Measurements from ENCODE around the gene YWHAB.
A peak's percentile ranks its signal among the peaks of the same experiment; 100 is the strongest.
"Not testable (repeated sequence)": the region's sequence is repeated elsewhere in the genome, so short reads cannot be mapped to it uniquely, and the experiment has no call there.

Gene YWHAB

GRCh38 chr20:44885392-44886265 lies at the start of gene YWHAB:
TSS of gene YWHAB (plus strand) at chr20:44885705. CDS start at chr20:44901534, 15,829 bp downstream.
- peak; percentile 97 for DNase-seq

DNA sequence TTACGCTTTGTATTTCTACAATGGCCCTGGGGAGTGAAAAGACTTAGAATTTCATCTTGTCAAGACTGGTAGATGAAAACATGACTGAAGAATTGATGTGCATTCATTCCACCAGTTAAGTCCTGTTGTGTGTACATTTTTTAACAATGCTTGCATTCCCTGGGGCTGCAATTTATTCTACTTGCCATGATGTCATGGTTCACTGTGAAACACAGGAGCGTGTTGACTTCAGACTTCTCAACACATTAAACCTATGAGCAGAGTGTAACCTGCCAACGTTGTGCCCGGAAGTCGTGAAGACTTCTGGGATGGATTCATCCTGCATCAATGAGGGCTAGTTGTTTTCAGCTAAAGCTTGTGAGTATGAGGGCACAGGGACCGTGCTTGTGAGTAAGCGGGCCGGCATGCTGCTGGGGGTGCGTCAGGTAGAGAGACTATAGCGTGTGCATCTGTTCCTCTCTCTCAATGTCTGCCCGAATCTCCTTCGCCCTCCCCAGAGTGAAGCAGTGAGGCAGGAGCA lies 48.8 kb upstream of the YWHAB start:
- DNase-seq = no peak

DNA sequence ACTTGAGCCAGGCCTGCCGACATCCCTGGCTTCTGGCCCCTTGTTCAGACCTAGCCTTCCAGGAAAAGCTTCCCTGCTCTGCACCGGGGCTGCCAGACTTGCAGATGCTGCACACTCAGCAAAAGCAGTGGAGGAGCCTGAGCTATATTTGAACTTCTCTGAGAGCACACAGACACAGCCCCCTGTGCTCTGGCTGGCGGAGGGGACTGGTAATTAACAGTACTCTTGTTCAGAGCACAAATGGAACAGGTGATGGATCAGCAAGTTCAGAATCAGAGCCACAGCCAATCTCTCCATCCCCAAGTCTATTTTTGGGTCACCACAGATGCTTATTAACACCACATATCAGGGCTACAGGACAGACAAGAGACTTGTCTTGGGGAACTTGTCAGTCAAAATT lies 47.6 kb upstream of the YWHAB start:
- DNase-seq = no peak

- no peak for DNase-seq
Measured at GRCh38 chr20:44838521-44838920, 47.0 kb upstream of the YWHAB start.

DNA sequence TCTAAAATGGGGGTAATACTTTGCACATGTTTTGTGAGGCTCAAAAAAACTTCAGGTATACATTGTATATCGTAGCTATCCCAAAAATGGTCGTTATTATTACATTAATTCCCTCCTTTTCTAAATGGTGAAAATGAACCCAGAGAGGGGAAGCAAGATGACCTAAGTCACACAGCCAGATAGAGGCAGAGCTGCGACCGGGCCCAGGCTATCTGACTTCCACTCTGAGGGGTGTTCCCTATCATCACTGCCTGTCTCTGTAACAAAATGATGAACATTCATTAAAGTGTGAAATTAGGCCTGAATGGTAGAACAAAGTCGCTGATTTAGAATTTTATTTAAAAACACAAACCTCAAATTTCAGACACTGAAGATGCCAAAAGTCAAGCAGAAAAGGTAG lies 46.0 kb upstream of the YWHAB start:
- DNase-seq = no peak

DNA sequence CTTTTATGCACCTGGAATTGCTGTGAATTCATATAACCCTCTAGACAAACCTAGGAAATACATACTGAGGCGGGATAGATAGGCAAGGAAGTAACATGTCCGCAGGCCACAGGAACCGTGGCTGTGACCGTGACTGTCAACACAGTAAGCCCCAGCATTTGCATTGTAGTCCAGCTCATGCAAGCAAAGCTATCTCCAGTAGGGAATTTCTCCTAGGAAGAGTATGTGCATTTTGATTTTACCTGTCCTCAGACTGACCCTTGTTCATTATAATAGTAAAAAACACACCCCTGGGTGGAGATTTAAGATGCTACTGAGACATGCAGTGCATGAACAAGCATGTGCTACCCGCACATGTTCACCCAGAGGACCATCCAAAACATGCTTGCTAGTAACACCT lies 44.7 kb upstream of the YWHAB start:
- DNase-seq = no peak

- DNase-seq = no peak
Measured at GRCh38 chr20:44841955-44842354, 43.5 kb upstream of the YWHAB start.

- no peak for DNase-seq
Measured at GRCh38 chr20:44843876-44844275, 41.6 kb upstream of the YWHAB start.

- DNase-seq = no peak
Measured at GRCh38 chr20:44848254-44849015, 37.1 kb upstream of the YWHAB start.

- no peak for DNase-seq
Measured at GRCh38 chr20:44849703-44850102, 35.8 kb upstream of the YWHAB start.

DNA sequence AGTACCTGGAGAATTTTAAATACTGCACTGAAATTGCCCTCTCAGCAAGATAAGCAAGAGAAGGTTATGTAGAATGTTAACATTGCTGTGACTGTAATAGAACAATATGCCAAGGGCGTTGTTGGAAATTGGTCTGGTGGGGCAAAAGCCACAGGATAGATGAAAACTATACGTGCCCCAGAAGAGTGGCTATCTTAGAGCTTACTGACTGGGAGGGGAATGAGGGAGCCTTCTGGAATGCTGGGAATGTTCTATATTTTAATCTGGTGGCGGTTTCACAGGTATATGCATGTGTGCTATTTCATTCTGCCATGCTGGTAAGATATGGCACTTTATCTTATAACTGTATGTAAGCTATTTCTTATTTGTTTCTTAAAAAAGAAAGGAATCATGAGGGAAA lies 35.2 kb upstream of the YWHAB start:
- no peak for DNase-seq

DNA sequence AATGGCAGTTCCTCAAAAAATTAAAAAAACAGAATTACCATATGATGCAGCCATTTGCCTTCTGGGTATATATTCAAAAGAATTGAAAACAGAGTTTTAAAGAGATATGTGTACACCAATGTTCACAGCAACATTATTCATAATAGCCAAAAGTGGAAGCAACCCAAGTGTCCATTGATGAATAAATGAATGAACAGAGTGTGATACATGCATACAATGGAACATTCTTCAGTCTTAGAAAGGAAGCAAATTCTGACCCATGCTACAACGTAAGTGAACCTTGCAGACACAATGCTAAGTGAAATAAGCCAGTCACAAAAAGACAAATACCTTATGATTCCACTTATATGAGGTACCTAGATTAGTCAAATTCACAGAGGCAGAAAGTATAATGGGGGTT lies 34.7 kb upstream of the YWHAB start:
- DNase-seq = no peak

DNA sequence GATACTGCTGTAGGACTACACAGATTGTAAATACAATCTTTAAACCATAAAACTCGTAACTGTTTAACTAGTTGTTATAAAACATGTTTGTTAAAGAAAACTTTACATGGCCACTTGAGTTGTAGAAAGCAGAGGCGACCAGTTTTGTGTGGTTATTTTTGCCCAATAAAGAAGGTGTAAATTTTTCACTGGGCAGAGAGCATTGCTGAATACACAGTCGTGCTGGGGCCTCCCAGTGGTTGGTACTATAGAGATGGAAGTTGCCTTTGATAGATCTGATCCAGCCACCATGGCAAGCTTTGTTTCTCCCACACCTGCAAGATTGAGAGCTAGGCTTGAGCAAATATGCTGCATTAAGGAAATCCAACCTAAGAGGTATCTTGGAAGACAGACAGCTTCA lies 34.0 kb upstream of the YWHAB start:
- no peak for DNase-seq

GRCh38 chr20:44856442-44856841 lies 29.1 kb upstream of the YWHAB start:
- DNase-seq = no peak

DNA sequence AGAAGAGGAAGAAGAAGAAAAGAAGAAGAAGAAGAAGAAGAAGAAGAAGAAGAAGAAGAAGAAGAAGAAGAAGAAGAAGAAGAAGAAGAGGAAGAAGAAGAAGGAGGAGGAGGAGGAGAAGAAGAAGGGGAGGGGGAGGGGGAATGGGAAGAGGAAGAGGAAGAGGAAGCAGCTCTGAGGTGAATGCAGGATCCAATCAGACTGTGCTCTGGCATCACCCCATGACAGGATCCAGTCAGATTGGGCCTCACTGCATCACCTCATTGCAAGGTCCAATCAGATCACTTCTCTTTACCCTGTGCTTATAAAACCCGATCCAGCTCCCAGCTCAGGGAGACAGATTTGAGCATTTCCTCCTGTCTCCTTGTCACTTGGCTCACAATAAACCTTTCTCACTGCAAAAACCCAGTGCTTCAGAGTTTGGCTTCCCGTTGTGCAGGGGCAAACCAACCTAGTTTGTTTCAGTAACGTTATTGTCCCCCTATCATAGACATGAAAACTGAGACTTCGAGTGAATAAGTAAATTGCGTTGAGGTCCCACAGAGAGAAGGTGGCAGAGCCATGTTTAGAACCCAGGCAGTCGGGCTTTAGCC lies 28.6 kb upstream of the YWHAB start:
- DNase-seq = no peak

DNA sequence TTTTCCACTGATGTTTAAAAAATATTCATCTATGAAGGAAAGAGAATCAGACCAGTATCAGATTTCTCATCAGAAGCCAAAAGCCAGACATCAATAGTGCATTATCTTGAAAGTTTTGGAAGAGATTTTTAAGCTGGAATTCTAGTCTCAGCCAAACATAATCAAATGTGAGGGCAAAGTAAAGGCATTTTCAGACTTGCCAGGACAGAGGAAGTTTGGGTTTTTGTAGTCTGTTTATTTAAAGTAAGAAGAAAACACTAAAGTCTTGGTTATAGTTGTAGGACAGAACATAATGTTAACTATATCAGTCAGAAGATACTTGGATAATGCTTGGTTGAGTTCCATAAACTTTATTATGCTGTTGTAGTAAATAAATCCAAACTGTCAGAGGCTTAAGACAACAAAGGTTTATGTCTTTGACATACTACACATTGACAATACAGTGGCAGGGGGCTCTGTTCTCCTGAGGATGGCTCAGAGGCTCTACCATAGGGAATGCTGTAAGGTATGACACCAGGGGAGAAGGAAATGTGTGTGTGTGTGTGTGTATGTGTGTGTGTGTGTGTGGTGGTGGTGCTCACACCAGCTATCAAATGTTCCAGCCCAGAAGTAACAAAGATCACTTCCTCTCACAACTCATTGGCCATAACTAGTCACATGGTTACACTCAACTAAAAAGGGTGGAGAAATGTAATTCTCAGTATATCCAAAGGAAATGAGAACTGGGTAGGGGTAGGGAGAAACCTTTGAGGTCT lies 26.7 kb upstream of the YWHAB start:
- DNase-seq = no peak

DNA sequence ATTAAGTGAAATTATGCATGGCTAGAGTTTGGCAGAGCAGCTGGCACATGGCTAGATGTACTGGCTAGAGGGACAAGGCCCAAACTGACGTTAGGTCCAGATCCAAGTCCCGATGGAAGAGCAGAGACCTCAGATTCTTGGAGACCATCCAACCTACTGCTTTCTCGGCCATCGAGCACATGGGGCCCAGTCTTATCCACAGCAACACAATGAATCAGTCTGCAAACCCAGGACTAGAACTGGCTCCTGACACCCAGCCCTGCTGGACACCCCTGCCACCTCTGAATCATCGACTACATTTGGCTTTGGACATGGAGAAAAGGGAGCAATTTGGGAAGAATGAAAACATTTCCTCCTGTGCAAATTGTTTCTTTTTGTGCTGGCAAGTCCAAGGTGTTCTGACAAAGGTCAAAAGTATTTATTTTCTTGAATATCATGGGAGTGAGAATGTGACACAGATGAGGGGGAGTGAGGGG lies 23.9 kb upstream of the YWHAB start:
- no peak for DNase-seq

DNA sequence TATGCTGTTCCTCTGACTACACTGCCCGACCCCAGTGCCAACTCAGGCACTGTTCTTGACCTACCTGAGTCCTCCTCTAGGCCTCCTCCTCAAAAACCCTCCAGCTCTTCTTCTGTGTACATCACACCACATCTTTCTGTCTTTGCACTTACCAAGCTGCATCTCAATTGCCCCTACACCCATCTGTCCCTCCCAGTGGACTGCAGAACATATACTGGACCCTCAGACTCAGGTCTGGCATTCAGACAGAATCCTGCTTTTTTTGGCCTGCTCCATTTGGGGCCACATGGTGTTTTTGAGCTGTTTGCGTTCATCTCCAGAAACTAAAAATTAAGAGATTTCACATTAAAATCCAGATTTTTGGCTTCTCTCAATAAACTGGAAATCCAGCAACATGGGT lies 23.2 kb upstream of the YWHAB start:
- no peak for DNase-seq

DNA sequence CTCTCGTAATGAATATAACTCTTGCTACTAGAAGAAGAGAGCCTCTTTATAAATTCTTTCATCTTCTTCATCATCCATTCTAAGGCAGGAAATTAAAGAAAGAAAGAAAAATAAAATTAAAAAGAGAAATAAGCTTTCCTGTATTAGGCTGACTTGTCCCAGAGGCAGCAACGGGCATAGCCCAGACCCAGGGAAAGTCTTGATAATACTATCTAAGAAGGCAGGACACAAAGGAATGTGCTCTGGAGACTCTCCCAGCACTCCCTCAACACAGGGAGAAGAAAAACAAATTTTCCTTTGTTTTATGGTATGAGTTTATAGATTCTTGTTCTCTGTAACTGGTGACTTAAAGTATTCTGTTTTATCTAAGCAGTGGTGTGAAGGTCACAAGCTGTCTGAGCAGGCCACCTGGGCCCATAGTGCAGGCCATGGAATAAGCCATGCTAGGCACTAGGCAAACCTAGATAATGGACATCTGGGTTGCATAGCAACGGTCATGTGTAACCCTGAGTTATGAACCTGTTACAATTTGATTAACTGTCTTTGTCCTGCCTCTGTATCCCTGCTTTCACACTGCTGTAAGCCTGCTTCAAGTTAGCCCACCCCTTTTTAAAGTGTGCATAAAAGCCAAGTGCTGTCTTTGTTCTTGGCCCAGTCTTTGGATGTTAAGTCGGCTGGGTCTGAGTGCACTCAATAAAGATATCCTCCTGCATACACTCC lies 22.0 kb upstream of the YWHAB start:
- DNase-seq = not testable (repeated sequence)

GRCh38 chr20:44864493-44864892 lies 21.0 kb upstream of the YWHAB start:
- not testable (repeated sequence) for DNase-seq

DNA sequence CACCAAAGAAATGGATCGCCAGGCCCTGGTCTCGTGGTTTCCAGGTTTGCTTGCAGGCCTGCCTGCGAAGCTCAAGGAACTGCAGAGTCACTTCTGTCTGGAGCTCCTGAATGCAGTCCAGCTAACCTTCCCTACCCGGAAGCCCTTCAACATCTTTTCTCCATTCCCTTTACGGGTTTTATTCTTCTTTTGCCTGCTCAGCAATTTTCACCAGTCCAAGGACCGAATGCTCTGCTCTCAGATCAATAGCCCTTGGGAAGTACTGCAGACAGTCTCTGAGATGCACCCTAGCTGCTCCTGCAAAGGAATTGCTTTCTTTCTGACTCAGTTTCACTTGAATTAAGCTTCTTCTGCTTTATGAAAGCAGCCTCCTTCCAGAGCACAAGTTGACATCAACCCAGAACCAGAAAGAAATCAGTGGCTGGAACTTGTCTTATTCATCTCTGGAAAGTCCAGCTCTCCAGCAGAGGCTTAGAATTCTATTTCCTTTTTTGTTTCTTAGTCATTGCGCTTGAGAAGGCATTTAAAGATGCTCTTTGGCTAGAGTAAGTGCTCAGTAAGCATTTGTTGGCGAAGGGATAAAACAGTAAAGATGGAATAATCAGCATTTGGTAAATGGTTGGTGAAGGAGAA lies 18.7 kb upstream of the YWHAB start:
- no peak for DNase-seq
